Stromal cell of bone marrow (primary cell): ENCODE measurements around the gene OMA1.
"Not testable (repeated sequence)": the region's sequence is repeated elsewhere in the genome, so short reads cannot be mapped to it uniquely, and the experiment has no call there.

Experiments used
- DNase-seq: peaks from one replicate; pipeline ENCODE4 v3.0.0-alpha.2; 2012; ENCODE audit warnings: low read depth

Gene OMA1

DNA sequence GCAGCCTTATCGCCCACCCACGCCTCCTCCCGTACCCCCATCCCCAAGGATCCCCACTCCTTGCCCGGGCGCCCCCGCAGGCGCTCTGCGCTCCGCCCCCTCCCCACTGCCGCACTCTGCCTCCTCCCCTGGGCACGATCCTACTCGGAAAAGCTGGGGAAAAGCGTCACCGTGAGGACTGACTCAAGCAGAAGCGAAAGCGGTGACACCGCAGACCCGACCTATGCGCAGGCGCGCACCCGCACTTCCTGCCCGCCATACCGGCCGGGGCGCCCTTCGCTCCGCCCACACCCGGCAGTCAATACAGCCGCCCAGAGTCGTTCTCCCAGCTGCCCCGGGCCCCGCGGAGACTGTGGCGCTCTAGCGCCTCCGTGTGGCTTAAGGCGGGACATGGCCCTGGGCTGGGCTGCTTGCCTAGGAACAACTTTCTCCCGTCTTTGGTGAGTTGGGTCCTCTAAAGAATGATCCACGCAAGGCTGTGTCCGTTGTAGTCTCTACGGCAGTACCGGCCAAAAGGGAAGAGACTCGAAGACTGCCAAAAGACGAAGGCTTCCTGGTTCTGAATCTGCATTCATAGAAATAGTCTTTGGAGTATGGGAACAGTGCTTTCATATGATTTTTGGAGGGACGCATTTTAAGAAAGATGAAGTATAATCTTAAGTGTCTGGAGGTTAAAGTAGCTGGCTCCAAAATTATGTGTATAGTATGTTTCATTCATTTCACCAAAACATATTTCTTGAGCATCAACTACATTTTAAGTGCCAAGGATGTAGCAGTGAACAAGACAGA lies at the start of gene OMA1:
OMA1 (minus strand) TSS at position 207 of the 789 bp plus-strand sequence. CDS start 7,432 bp downstream, outside the sequence.
- DNase-seq = peak; percentile 93

DNA sequence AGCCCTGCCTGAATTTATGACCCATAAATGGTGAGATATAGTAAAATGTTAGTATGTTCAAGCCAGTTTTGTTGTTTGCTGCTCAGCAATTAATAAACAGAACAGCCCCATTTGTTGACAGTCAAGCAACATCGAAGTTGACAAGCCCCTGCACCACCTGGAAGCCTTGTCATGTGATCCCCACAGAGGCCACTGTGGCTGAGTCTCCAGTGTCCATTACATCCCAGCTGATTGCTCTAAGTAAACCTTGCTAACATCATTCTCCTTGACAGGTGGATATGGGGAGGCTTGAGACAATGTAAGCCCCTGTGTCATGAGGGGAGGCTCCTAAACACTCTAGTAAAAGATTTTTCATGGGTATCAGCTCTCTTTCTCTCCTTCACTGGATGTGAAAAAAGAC lies 48.0 kb upstream of the OMA1 start:
- DNase-seq = no peak

DNA sequence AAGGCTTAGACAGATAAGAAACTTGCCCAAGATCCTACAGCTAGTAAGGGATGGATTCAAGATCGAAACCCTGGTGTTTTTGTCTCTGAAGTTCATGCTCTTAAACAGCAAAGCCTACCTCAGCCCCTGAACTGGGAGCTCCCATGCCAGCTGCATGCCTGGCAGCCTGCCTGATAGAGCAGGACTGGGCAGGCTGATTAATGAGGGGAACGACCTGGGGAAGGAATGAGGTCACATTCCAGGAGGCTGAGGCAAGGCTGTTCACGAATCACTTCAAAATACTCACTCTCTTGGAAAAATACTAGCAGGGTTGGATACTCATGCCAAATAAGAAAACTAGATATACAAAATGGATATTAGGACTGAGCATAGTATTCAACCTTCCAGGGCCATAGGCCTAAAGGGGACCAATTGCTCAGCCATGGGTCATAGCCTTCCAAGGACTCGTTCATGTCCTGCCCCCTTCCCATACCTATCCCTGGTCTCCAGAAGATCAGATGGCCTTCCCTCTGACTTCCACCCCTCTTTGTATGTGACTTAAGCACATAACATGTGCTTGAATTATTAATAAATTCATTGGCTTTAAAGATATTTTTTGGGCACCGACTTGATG lies 46.1 kb upstream of the OMA1 start:
- peak; percentile 67 for DNase-seq

DNA sequence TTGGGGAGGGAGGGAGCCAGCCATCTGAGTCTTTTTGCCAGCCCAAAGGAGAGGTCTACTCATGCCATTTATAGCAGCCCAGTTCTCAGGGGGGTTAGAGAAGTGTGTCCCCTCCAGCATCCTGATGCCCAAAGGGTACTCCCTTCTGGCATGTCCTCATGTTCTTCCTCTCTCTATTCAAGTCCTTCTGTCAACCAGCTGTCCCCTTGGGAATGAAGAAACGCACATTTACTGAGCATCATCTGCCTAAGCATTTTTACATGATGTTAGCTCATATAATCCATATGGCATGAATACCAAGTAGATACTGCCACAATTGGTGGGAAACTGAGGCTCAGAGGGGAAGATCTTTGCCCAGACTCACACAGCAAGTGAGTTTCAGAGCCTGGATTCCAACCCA lies 45.3 kb upstream of the OMA1 start:
- DNase-seq = no peak

DNA sequence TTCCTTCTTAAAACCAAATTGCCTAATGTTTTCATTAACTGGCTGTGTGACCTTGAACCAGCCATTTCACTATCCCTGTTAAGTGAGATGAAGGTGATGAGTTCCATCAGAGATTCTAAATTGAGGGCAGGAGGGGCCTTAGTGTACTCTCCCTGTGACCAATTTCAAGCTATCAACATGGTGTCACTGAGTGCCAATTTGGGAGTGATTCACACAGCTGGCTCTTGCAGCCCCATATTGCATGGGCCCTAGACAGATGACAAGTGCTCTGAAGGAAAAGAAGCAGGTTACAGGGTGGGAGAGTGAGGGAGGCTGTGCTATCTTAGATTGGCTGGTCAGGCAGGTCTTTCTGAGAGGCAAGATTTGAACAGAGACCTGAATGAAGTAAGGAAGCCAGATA lies 43.5 kb upstream of the OMA1 start:
- DNase-seq = no peak

DNA sequence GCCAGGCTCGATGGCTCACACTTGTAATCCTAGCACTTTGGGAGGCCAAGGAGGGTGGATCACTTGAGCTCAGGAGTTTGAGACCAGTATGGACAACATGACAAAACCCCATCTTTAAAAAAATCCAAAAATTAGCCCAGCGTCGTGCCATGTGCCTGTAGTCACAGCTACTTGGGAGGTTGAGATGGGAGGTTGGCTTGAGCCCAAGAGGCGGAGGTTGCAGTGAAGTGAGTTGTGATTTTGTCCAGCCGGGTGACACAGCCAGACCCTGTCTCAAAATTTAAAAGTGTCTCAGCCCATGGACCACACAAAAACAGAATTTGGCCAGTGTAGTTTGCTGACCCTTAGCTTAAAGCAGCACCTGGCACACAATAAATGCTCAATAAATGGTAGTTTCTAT lies 41.9 kb upstream of the OMA1 start:
- no peak for DNase-seq

DNA sequence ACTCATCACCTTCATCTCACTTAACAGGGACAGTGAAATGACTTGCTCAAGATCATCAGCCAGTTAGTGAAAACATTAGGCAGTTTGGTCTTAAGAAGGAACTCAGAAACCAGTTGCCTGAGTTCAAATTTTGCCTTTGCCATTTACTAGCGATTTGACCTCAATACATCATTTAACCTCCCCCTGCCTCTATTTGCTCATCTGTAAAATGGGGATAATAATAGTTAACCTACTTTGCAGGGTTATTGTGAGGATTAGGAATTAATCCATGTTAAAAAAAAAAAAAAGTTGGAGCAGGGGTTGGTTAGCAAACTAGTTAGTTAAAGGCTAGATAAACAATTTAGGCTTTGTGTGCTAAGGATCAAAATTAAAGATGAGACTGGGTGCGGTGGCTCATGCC lies 41.1 kb upstream of the OMA1 start:
- DNase-seq = no peak

DNA sequence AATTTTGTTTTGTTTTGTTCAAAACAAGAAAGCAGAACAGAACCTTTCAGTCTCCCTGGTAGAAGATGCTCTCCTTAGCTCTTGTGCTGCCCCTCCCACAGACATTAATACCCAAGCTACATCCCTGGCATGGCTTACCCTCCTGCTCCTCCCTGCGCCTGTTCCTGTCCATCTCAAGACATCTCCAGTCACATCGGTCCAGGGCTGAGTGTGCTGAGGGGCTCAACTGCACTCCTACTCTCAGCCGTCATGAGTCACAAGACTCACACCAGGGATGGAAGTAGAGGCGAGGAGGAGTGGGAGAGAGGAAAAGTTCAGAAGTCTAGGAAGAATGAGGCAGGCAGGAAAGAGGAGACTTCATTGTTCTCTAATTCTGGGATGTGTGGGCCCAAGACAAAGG lies 39.7 kb upstream of the OMA1 start:
- DNase-seq = no peak

DNA sequence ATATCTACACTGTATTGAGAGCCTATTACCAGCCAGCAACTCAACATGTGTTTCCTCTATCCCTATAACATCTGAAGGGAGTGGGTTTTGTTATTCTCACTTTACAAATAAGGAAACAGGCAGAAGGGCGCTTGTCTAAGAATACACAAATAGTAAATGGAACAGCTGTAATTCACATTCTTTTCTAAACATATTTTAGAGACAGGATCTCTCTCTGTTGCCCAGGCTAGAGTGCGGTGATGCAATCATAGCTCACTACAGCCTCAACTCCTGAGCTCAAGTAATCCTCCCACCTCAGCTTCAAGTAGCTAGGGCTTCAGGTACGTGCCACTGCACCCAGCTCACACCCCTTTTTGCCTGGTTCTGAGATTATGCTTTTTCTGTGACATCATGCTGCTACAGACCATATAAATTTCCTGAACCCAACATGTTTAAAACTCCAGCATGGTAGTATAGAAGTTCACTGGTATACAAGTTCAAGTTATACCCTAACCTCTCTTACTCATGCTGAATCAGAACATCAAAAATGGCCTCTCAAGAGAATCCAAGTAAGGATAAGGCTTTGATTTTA lies 39.1 kb upstream of the OMA1 start:
- DNase-seq = no peak

DNA sequence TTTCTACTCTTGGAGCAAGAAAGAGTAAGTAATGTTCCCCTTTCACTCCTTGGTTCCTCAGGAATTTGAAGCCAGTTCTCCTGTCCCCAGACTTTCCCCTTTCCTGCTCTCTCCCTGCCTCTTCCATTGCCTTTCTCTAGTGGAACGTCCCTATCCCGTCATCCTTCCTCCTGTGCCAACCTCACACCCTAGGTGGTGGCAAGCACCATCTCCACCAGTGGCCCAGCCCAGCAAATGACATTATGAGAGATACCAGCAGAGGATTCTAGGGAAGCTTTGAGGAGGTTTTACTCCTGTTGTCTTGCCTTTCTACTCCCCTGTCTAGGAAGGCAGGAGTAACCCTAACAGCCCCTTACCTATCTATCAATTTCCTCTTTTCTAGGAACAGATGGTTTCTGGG lies 38.6 kb upstream of the OMA1 start:
- DNase-seq = no peak

DNA sequence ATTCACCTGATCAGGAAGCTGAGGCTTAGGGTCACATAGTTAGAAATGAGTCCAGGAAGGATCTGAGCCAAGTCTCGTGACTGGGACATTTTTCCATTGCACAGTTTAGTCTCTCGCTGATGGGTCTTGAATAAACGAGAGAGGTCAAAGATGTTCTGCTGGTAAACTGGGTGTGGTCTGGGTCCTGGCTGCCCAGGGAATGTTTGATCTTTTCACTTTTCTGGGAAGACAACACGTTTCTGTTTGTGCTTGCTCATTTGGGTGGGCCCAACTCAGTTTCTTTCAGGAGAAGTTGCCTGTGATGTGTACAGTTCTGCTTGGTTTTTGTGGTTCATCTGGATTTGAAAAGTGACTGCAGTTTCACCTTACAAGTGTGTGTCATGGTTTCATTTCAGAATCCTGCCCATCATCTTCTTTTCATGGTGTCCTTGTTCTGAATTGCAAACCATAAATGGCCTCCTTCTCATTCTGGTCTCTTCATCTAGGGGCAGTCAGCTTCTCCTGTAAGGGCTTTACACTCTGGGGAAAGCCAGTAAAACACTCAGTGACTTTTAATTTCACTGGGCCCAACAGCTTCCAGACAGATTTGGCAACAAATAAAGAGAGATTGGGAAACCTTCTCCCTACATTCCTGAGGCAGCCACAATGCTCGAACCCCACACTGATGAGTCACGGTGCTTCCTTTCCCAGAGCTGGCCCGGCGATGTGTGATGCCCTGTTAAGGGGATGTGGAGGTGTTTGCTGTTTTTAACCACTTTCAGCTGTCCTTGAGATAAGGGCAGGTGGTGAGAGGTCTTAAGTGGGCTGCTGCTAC lies 37.8 kb upstream of the OMA1 start:
- DNase-seq = peak; percentile 90

DNA sequence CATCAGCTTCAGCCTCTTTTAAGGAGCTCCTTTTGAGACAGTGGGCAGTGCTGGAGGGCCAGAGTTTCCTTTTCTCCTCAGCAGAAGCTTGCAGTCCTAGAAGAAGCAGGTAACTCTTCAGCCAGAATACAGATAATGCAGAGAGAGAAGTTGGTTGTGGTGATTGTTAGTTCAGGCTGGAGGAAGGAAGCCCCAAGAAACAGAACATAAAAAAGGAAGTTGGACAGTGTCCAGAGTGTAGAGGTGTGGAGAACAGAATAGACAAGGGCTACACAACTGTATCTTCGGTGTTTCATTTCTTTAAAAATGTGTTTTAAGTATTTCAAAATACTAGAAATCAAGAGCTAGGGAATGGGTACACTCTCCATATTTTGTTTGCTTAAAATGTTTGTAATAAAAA lies 37.0 kb upstream of the OMA1 start:
- no peak for DNase-seq

DNA sequence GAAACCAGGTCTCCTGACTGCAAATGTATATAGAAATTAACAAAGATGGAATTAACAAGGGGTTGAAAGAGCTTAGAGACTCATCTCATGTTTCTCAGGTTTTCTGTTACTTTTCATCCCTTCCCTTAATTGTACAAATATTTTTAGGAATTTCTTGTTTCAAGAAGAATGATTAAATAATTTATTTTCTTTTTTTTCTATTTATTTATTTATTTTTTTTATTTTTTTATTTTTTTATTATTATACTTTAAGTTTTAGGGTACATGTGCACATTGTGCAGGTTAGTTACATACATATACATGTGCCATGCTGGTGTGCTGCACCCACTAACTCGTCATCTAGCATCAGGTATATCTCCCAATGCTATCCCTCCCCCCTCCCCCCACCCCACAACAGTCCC lies 35.6 kb upstream of the OMA1 start:
- DNase-seq = not testable (repeated sequence)

DNA sequence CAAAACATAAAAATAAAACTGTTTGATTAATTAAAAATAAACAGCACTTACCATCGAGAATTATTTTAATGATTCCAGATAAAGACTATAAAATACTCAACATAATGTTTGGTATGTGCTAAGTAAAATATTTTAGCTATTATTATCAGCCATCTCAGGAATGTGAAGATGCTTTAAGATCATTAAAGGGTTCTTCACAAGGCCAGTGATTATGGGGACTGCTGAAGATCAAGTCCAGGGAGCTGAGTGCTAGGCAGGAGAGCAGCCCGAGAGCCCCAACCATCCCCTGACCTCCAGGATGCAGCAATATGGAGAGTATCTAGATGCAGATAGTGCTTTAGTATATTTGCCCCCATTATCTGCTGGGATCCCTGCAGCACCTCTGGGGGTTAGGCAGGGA lies 35.1 kb upstream of the OMA1 start:
- DNase-seq = no peak

DNA sequence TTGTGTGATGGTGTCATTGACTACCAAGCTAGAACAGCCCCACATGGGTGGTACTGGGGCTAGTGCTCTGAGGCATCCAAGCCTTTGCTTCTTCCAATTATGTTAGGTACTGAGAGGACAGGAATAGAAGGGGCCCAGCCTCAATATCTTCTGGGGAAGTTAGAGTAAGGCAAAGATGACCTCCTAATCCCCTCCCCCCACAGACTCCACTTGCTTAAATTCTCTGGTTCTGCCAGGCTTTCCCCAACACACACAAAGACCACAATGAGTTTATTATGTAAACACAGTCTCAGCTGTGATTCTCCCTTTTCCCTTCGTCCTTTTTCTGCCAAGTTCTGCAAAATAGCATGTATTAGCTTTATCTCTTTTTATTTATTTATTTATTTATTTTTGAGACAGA lies 33.7 kb upstream of the OMA1 start:
- no peak for DNase-seq

DNA sequence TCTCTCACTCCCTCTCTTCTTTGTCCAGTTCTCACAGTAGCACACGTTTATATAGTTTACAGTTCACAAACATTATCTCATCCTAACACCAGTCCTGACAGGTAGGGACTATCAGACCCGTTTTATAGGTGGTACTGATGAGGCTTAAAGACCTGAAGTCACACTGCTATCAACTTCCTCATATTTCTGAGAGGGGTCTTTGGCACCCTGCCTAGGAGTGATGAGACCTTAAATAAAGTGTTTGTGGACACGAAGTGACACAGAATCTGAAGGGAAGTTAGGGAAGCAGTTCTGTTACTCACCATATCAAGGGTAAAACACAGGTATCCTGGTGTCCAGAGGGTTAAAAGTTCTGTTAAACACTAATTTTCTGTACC lies 31.1 kb upstream of the OMA1 start:
- DNase-seq = no peak

DNA sequence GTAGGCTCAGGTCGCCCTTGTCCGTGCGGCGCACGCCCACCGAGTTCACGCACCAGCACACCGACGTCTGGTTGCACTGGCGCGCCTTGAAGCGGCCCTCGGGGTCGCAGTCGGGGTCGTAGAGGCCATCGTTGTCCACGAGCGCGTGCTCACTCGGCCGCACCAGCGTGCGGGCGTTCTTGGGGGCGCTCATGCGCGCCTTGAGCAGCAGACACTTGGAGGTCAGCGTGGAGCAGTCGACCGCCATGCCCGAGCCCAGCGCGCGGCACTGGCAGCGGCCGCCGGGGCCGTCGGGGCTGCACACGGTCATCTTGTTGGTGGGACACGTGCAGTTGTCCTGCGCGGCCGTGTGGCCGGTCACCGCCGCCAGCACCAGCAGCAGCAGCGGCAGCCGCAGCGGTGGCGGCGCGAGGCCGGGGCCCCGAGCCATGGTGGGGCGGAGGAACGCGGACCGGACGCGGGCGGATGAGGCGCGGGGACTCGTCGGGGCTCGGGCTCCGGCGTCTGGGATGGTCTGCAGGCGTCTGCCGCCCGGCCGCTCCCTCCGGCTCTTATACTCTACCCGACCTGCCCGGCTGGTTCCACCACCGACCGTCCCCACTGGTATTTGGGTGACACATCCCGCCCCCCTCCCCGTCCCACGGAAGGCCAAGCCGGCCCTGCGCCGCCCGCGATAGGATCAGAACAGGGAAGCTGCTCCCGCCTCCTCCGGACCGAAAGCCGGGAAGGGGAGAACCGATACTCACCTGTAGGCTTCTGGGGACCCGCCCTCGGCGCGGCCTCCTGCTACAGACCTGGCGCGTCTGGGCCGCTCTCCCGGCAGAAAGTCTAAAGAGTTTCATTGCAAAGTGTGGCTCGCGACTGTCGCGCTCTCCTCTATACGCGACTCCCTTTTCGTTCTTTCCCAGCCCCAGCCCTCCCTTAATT lies 30.5 kb upstream of the OMA1 start, which contains the start of gene TACSTD2:
TACSTD2 (minus strand) TSS at position 526 of the 927 bp plus-strand sequence; CDS start at position 430, 96 bp downstream.
- DNase-seq = no peak

DNA sequence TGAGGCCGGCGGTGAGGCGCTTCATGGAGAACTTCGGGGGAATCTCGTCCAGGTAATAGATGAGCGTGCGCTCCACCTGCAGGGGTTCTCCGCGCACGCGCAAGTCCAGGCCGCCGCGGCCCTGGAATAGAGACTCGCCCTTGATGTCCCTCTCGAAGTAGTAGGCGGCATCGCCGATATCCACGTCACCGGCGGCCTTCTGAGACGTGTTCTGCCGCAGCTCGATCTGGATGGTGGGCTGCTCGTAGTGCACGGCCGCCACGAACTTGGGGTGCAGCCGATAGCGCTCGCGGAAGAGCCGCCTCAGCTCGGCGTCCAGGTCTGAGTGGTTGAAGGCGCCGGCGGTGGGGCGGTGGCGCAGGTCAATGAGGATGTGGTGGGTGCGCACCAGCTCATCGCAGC lies 29.8 kb upstream of the OMA1 start:
- DNase-seq = no peak

DNA sequence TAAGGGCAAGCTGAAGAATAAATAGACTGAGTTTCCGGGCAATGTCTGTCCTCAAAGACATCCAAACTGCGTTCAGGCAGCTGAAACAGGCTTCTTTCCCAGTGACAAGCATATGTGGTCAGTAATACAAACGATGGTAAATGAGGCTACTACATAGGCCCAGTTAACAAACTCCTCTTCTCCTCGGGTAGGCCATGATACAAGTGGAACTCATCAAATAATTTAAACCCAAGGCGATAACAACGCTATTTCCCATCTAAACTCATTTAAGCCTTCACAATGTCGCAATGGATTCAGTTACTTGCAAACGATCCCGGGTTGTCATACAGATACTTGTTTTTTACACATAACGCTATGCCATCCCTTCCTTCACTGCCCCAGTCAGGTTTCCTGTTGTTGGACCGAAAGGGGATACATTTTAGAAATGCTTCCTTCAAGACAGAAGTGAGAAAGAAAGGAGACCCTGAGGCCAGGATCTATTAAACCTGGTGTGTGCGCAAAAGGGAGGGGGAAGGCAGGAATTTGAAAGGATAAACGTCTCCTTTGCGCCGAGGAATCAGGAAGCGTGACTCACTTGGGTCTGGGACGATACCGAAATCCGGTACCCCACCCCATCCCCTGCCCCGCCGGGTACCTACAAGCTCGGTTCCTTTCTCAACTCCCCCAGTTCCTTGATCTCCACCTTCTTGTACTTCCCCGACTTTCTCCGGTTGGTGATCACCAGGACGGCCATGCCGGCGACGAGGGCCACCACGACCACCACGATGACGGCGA lies 29.2 kb upstream of the OMA1 start:
- no peak for DNase-seq

DNA sequence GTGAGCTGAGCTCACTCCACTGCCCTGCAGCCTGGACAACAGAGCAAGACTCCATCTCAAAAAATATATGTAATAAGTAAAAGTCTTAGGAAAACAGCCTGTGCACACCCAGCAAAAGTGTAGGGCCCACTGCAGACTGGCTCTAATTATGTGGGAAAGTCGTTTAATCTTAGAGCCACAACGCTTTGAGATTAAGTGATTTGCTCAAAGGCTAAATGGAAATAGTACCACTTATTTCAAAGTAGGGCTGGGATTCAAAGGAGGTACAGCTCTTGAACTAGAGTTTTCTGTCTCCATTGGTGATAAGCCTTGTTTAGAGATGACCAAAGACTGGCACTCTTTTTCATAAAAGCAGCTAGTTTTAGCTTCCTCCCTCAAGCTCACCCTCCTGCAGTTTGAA lies 28.3 kb upstream of the OMA1 start:
- DNase-seq = no peak
